ENCODE data around the gene SPHK2. TPM values are rescaled to one million over a fixed set of nuclear protein-coding genes. Genes with fewer than 3 reads are reported as not detected.

The SPHK2 gene
- total RNA-seq, 4 donors from 2014 or later, result 15.9 to 24.5 (median 17.0) TPM

DNA sequence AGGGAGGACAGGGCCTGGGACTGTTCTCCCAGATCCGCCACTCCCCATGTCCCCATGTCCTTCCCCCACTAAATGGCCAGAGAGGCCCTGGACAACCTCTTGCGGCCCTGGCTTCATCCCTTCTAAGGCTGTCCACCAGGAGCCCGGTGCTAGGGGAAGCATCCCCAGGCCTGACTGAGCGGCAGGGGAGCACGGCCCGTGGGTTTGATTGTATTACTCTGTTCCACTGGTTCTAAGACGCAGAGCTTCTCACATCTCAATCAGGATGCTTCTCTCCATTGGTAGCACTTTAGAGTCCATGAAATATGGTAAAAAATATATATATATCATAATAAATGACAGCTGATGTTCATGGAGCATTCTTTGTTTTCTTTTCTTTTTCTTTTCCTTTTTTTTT is 11.9 kb upstream of the SPHK2 start:
- H3K36me3 ChIP-seq, result no peaks in the 10 kb centered on the region
- no peak for DNase-seq (ENCODE audit: extremely low spot score)
- no peak overlapping the region for H3K27ac ChIP-seq (replicated peaks in 1 of 4)
- peaks cover 0 to 3% (median 0%) of the 10 kb centered on the region in 4 donors for H3K4me1 ChIP-seq
- no peaks in the 10 kb centered on the region for H3K27me3 ChIP-seq
- WGBS, result 71% methylated on average over 5 of the region's 7 CpGs
- no peak for TF ChIP-seq EP300 (IDR thresholded peaks at IDR 0.05)
- TF ChIP-seq, protein P1, sequence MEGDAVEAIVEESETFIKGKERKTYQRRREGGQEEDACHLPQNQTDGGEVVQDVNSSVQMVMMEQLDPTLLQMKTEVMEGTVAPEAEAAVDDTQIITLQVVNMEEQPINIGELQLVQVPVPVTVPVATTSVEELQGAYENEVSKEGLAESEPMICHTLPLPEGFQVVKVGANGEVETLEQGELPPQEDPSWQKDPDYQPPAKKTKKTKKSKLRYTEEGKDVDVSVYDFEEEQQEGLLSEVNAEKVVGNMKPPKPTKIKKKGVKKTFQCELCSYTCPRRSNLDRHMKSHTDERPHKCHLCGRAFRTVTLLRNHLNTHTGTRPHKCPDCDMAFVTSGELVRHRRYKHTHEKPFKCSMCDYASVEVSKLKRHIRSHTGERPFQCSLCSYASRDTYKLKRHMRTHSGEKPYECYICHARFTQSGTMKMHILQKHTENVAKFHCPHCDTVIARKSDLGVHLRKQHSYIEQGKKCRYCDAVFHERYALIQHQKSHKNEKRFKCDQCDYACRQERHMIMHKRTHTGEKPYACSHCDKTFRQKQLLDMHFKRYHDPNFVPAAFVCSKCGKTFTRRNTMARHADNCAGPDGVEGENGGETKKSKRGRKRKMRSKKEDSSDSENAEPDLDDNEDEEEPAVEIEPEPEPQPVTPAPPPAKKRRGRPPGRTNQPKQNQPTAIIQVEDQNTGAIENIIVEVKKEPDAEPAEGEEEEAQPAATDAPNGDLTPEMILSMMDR (IDR thresholded peaks at IDR 0.05), result no peak
- TF ChIP-seq POLR2AphosphoS5 (IDR thresholded peaks at IDR 0.05), result no peak
- TF ChIP-seq POLR2A (IDR thresholded peaks at IDR 0.05; ENCODE audit: low read depth), result no peak
- H3K9me3 ChIP-seq, result no peaks in the 10 kb centered on the region
- no peak overlapping the region for H3K4me3 ChIP-seq
- intact Hi-C loops (cut with DNase I), result no loop called here

- TF ChIP-seq EP300 (IDR thresholded peaks at IDR 0.05), result no peak
- TF ChIP-seq, protein P1 (IDR thresholded peaks at IDR 0.05), result peak in 1 of 3 experiments; percentile 35
- Histone ChIP-seq H3K27me3 (no peaks in the 10 kb centered on the region), H3K27ac (replicated peaks in 1 of 4) (no peak overlapping the region), H3K9me3 (no peaks in the 10 kb centered on the region), H3K36me3 (no peaks in the 10 kb centered on the region), H3K4me1 (peaks cover 0 to 3% (median 0%) of the 10 kb centered on the region in 4 donors), H3K4me3 (no peak overlapping the region)
- intact Hi-C loops (cut with DNase I), result no loop called here
- DNase-seq (ENCODE audit: extremely low spot score), result no peak
- 27% methylated on average over 7 of the region's 9 CpGs for WGBS
Measured at GRCh38 chr19:48608798-48609263, 10.5 kb upstream of the SPHK2 start.

- WGBS, result 96% methylated on average over 14 of the region's 20 CpGs
- H3K4me1 ChIP-seq, result peaks cover 0 to 3% (median under 1%) of the 10 kb centered on the region in 4 donors
- no peaks in the 10 kb centered on the region for H3K27me3 ChIP-seq
- H3K27ac ChIP-seq (replicated peaks in 1 of 4), result no peak overlapping the region
- no peaks in the 10 kb centered on the region for H3K9me3 ChIP-seq
- DNase-seq (ENCODE audit: extremely low spot score), result no peak
- intact Hi-C loops (cut with DNase I), result no loop called here
- H3K36me3 ChIP-seq, result peaks cover 0 to 3% (median 1%) of the 10 kb centered on the region in 4 donors
- TF ChIP-seq POLR2AphosphoS5 (IDR thresholded peaks at IDR 0.05), result no peak
- TF ChIP-seq POLR2A (IDR thresholded peaks at IDR 0.05; ENCODE audit: low read depth), result no peak
- TF ChIP-seq, protein P1 (IDR thresholded peaks at IDR 0.05), result no peak
- TF ChIP-seq EP300 (IDR thresholded peaks at IDR 0.05), result no peak
- no peak overlapping the region for H3K4me3 ChIP-seq
Measured at GRCh38 chr19:48609571-48610108, 9.7 kb upstream of the SPHK2 start.

- no peak for TF ChIP-seq EP300 (IDR thresholded peaks at IDR 0.05)
- TF ChIP-seq, protein P1 (IDR thresholded peaks at IDR 0.05), result no peak
- no peak for TF ChIP-seq POLR2A (IDR thresholded peaks at IDR 0.05; ENCODE audit: low read depth)
- TF ChIP-seq POLR2AphosphoS5 (IDR thresholded peaks at IDR 0.05), result no peak
- Histone ChIP-seq H3K36me3 (peaks cover 21 to 26% (median 23%) of the 10 kb centered on the region in 4 donors), H3K4me1 (peaks cover 5 to 26% (median 13%) of the 10 kb centered on the region in 4 donors), H3K27ac (replicated peaks in 1 of 4) (no peak overlapping the region), H3K9me3 (no peaks in the 10 kb centered on the region), H3K27me3 (no peaks in the 10 kb centered on the region), H3K4me3 (no peak overlapping the region)
- intact Hi-C loops (cut with DNase I), result no loop called here
- DNase-seq (ENCODE audit: extremely low spot score), result no peak
- WGBS, result 94% methylated on average over 3 of the region's 14 CpGs
Measured at GRCh38 chr19:48611872-48612271, 7.4 kb upstream of the SPHK2 start.

Measured in esophagus muscularis mucosa (tissue), 4 donors.